Measurements from ENCODE around the gene CNTLN.

Gene CNTLN, protein sequence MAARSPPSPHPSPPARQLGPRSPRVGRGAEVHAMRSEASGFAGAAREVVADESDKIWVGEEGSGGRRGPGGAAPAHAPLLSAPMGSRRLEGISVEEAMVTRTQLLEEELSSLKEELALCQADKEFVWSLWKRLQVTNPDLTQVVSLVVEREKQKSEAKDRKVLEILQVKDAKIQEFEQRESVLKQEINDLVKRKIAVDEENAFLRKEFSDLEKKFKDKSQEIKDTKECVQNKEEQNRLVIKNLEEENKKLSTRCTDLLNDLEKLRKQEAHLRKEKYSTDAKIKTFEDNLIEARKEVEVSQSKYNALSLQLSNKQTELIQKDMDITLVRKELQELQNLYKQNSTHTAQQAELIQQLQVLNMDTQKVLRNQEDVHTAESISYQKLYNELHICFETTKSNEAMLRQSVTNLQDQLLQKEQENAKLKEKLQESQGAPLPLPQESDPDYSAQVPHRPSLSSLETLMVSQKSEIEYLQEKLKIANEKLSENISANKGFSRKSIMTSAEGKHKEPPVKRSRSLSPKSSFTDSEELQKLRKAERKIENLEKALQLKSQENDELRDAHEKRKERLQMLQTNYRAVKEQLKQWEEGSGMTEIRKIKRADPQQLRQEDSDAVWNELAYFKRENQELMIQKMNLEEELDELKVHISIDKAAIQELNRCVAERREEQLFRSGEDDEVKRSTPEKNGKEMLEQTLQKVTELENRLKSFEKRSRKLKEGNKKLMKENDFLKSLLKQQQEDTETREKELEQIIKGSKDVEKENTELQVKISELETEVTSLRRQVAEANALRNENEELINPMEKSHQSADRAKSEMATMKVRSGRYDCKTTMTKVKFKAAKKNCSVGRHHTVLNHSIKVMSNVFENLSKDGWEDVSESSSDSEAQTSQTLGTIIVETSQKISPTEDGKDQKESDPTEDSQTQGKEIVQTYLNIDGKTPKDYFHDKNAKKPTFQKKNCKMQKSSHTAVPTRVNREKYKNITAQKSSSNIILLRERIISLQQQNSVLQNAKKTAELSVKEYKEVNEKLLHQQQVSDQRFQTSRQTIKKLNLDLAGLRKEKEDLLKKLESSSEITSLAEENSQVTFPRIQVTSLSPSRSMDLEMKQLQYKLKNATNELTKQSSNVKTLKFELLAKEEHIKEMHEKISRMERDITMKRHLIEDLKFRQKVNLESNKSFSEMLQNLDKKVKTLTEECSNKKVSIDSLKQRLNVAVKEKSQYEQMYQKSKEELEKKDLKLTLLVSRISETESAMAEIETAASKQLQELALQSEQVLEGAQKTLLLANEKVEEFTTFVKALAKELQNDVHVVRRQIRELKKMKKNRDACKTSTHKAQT (N-terminal part only)

DNA sequence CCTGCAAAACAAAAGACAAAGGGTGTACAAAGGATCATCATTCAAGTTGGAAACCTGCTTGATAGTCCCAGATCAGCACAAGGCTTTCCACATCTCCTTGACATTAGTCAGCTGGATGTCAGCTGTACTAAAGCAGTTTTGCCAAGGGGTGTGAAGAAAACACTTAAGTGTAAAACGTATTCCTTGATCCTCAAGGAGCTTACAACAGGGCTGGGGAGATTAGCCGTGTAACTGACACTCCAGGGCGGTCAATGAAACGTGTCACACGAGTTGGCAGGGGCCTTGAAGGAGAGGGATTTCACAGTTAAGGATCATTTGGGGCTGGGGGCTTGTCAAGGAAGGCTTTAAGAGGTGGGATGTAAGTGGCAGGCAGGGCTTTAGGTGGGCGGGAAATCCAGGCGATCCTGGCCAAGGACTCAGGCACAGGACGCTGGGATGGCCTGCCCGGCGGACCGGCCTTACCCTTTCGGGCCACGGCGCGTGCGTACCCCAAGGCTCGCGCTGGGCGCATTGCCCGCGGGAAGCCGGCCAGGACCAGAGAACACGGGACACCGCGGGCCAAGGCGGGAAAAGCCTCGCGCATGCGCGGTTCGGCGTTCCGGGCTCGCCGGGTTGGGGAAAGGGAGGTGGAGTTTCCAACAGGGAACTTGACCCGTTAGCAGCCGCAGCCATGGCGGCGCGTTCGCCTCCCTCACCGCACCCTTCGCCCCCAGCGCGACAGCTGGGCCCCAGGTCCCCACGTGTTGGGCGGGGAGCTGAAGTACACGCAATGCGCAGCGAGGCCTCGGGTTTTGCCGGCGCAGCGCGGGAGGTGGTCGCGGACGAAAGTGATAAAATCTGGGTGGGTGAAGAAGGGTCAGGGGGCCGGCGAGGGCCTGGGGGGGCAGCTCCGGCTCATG lies at the start of gene CNTLN:
TSS of gene CNTLN (plus strand) at position 645 of the 899 bp plus-strand sequence. CDS start at position 671, 26 bp downstream.
- peak; percentile 94 for DNase-seq

DNA sequence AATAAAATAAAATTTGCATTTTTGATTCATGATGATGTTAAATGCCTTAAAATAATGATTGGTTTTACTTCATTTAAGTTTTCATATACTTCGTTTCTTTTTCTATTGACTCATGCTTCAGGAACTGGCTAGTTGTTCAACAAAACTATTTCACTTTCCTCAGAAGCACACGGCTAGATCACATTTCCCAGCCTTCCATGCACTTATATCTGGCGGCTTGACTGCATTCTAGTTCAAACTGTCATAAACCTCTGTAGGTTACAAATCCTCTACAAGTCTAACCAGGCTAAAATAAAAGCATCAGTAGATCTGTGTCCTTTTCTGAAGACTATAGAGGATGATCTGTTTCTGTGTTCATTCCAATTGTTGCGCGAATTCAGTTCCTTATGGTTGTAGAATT lies 46.3 kb upstream of the CNTLN start:
- DNase-seq: no peak

DNA sequence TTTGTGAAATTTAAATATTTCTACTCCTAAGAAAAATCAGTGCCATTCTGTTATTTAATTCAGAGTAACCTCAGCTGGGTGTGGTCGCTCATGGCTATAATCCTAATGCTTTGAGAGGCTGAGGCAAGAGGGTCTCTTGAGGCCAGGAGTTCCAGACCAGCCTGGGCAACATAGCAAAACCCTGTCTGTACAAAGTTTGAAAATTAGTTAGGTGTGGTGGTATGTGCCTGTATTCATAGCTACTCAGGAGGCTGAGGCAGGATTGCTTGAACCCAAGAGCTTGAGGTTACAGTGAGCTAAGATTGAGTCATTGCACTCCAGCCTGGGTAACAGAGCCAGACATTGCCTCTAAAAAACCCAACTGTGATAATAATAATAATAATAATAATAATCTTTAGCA lies 44.8 kb upstream of the CNTLN start:
- DNase-seq: no peak

DNA sequence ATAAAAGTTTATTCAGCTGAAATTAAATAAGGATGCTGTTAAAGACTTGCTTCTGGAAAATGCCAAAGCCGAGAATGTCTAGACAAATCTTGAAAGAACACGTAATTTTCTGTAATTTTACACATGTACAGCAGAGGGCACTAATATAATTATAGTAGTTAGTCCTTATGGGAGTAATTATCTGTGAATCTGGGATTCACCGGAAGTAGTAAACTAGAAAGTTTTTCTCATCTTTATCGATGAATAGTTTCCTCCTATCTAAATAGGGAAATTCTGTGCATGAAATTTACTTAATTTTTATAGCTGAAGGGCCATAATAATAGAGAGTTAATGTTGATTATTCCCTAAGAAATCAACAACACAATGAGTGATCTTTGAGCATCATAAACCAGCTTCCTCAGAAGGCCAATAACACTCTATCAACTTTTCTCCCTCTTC lies 18.4 kb upstream of the CNTLN start:
- DNase-seq: peak; percentile 73

DNA sequence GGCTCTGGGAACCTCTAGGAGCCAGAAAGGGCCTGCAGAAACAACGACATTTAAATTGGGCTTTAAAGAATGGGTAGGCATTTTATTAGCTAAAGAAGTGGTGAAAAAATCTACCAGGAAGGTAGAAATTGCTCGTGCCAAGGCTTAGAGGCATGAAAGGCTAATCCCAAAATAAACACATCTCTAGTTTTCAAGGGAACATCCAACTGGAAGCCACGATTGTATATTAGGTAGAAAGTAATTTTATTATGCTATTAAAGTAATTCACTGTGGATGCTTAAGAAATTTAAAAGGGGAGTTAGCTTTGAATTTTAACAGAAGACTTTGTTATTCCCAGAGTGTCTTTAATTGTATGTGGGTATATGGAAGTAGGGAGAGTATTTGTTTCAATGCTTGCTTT lies 17.5 kb upstream of the CNTLN start:
- no peak for DNase-seq

DNA sequence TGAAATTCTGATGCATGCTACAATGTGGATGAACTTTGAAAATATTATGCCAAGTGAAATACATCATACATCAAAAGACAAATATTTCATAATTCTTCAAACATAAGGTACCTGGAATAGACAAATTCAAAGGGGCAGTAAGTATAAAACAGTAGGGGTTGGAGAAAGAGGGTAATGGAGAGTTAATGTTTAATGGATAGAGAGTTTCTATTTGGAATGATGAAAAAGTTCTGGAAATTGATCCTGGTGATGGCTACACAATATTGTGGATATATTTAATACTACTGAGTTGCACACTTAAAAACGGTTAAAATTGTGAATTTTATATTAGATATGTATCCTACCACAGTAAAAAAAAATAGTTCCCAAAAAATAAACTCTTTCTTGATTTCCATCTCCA lies 14.6 kb upstream of the CNTLN start:
- no peak for DNase-seq

DNA sequence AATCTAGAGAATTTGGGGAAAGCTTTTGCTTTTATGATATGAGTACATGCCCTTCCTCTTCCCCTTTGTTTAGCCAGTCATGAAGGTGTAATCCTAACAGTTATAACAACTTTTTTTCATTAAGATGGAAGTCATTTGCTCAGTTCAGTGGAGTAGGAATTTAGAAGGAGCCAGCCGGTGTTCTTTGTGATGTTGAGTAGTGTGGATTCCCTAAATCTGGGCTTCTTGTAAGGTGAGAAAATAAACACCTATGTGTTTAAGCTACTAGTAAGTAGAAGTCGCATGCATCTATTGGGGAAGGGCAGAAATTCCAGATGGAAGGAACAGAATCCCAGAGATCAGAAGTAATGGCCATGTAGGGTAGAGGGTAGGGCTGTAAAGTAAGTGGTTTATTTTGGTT lies 13.6 kb upstream of the CNTLN start:
- no peak for DNase-seq

DNA sequence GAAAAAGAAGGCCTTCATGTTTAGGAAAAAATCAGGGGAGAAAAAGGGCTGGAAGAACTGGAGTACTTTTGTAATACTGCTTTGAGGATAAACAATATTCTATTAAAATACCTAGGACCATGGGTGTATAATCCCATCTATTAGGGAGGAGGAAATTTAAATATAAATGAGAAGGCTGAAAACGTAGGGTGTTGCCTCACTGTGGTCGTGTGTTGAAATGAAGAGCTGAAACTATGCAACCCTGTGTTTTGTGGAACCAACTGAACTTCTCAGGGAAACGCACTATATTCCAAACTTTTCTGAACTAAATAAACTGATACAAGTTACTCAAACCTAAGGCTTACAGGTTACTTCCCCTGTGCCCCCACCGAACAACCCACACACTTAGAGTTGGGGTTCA lies 4.5 kb upstream of the CNTLN start:
- no peak for DNase-seq

DNA sequence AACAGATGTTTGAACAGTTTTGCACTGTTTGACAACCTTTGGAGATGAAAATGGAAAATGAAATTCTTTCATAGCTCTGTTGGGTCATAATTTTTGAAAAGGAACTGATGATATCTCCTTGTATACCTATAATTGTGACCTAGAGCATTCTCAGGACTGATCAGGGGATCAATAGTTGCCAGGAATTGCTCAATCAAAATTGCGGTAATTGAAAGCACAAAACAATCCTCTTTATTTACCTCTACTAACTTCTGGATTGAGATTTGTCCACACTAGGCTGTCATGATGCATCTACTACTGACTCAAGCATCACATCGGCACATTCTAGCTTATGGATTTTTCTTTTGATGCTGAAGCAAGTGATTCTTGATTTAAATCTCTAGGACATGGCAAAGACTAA lies 4.1 kb upstream of the CNTLN start:
- no peak for DNase-seq

DNA sequence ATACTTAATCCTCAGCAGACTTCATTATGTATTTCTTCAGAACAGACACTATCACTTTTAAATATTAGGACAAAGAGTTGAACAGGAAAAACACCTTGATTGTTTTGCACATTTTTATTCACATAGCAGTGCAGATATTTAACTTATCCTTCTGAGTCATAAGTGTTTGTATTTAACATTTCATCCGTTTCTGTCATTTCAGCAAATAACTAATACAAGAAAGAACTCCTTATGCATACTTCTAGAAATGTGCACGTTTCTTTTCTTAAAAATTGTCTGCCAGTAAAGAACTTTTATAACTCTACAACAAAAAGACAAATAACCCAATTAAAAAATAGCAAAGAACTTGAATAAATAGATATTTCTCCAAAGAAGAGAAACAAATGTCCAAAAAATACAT lies 3.3 kb upstream of the CNTLN start:
- no peak for DNase-seq

DNA sequence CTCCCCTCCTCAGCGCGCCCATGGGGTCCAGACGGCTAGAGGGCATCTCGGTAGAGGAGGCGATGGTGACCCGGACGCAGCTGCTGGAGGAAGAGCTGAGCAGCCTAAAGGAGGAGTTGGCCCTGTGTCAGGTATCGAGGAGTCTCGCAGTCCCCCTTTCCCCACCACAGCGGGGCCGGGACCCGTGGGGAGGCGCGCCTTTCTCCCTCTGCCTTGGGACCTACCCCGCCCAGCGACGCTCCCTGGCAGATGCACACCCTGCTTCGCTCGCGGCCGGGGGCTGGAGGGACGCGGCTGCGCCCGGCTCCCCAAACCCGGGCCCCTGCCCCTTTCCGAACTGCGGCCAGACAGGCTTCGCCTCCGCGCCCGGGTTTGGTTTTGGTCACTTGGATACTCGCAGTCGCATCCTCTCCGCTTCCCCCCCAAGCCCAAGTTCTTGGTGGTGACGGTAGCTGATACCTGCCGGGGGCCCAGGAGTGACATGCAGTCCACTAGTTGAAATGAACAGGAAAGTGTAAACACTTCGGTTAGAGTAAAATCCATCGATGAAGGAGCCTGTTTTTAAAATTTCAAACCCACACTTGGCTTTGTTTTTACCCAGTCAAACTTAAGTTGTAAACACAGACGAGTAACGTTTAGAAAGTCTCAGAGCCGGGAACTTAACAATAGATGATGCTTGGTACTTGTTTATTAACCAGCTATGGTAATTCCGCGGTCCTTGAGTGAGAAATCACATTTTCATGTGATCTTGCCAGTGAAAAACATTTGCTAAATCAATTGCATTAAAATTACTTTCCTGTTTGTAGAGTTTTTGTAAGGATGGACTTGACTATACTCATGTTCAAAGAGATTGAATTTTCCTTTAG lies 688 bp downstream of the CNTLN start:
- DNase-seq: peak; percentile 86

DNA sequence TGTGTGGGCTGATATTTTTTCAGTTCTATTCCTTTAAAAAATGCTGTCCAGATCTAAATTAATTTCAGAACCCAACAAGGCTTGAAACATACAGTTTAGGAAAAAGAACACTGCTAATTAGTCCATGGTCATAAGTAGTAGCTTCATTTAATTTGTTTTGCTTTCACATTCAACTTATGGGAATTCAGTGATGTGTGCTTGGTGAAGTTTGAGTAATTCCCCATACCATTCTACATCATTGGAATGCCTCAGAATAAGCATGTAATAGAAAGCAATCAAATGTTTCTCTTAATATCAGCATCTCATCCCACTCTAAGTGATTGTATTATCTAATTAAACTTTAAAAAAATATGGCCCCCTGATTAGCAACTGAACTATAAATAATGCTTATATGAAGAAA lies 2.7 kb downstream of the CNTLN start:
- DNase-seq: no peak

DNA sequence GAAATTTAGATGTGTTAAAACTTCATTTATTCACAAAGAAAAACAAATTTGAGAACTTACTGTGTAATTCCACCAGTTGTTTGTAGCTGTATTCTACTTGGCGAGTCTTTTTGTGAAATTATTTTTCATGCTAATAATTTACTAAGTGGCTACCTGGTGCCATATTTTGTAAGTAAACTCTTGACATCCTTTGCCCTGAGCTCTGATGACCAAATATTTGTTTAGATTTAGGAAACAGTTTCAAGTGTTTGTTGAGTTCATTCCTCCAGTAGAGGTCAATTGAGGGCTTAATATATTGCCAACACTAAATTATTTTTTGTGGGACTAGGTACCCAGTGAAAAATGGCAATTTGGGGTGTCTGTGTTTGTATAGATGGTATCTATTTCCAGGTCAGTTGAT lies 3.7 kb downstream of the CNTLN start:
- DNase-seq: no peak

DNA sequence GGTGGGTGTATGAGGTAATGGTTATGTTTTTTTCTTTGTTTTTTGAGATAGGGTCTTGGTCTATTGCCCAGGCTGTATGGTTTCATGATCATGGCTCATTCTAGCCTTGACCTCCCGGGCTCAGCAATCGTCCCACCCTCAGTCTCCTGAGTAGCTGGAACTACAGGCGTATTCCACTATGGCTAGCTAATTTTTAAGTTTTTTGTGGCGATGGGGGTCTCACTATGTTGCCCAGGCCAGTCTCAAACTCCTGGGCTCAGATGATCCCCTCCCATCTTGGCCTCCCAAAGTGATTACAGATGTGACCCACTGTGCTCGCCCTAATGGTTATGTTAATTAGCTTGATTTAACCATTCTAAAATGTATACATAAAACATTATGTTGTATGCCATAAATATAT lies 5.6 kb downstream of the CNTLN start:
- no peak for DNase-seq

DNA sequence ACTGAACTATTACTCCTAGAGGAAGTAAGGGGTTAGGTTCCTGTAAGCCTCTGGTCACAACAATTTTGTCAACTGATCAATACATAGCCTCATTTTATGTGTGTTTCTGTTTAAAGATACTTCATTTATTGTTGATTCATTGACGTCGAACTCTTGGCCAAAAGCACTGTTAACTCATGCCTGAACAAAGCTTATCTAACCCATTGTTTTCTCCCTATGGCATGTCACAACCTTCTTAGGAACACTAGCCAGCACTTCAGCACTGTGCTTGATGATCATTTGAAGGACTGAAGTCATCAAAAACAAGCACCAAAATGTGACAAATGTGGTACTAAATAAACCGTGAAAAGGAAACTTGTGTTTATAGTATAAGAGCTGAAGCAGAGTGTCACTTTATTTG lies 13.5 kb downstream of the CNTLN start:
- no peak for DNase-seq

DNA sequence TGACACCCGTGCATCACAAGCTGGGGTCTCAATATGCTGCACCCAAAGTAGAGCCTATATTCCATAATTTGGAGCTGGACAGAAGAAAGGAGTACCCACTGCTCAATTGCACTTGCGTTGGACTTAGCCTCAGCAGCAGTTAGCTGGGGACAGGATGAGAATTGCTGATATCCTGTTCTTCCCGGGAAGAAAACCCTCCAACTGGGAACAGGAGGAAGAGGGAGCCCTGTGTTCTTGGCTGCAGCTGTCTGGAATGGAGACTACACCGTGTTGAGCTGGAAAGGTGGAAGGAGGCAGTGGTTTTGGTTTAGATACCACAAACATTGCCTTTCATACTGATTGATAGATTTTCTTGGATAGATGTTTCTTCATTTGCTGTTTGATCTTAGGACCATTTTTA lies 24.6 kb downstream of the CNTLN start:
- no peak for DNase-seq

DNA sequence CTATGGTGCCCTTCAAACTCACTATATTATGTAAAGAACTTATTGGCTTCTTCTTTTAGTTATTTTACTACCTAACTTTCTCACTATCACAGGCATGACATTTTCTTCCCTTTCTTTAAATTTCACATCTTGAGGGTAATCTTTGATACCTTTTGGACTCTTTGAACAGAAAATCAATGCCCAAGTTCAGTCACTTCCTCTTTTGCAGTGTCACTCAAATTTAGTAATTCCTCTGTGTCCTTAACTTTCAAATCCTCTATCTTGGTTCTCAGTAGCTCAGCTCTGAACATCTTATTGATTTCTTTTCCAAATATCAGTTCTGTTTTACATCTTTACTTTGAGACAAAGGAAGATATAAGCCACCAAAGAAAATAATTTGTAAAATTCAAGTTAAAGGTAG lies 25.5 kb downstream of the CNTLN start:
- DNase-seq: no peak

DNA sequence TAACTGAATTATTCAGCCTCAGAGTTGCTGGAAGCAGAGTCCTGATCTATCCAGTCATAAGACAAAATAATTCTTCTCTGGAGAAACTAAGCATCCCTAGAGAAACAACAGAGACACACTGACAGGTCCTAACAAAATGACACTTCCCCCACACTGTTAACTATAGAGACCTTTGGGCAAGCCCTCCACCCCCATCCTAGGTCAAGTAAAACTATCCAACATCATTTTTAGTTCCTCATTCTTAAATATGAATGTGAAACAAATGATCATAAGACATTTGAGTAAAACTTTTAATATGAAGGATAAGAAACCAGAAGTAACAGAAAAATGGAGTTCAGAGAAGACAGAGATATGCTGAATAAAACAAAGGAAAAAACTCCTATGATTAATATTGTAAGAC lies 30.9 kb downstream of the CNTLN start:
- no peak for DNase-seq

DNA sequence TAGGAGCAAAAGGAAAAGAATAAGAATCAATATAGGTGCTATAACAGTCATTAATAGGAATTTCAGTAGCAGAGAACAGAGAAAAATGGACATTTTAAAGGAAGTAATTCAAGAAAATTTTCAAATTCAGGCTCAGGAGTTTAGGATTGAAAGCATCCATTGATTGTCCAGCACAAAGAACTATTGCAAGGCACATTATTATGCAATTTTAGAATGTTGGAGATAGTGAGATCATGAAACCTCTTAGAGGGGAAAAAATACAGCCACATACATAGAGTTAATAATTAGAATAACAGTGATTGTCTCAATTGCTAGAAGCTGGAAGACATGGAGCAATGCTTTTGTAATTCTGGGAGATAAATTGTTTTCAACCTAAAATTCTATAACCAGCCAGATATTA lies 31.5 kb downstream of the CNTLN start:
- no peak for DNase-seq

DNA sequence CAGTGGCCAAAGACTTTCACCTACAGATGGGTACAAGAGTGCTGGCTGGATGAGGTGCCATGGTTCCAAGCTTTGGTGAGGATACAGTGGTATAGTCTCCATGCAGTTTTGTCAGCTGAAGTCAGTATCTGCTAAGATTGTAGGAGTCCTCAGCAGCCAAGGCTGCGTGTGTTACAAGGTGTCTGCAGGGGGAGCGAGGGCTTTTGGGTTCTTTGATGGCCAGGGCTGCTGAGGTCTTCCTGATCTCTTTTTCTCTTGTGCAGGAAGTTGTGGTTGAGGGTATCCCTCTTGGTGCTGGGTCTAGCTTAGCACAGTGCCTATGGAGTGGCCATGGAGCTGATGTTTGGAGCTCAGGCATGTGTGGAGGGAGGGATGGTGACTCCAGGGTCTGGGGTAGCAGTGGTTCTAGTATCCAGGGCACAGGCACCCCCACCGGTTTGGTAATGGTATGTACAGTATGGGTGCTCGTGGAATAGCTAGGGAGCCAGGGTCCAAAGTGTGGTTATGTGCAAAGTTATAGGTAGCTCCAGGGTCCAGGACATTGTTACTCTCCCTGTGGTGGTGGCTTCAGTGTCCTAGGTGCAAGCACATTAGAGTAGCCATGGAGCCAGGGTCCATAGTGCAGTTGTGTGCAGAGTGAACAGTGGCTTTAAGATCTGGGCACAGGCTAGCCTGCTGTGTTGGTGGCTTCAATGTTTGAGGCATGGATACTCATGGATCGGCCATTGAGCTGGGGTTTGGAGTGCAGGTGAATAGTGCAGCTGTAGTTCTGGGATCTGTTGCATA lies 36.7 kb downstream of the CNTLN start:
- no peak for DNase-seq
